Mesothelial cell of epicardium (in vitro differentiated cells): ENCODE measurements around the gene PCSK5. TPM values are rescaled to one million over a fixed set of nuclear protein-coding genes. Genes with fewer than 3 reads are reported as not detected.
A peak's percentile ranks its signal among the peaks of the same experiment; 100 is the strongest.

Source experiments
- DNase-seq, 2 experiments: peaks; one replicate each; pipeline ENCODE4 v3.0.0; 2021; ENCODE audit warnings: low spot score in 2 of 2; ENCODE audit not compliant: unreplicated experiment in 2 of 2
- H3K27ac Mint-ChIP-seq: 2 replicates; pipeline ENCODE4 v1.8.0; 2021; ENCODE audit warnings: mixed read lengths
- H3K27me3 Mint-ChIP-seq: 2 replicates; pipeline ENCODE4 v1.8.0; 2021; ENCODE audit warnings: low read depth, mixed read lengths
- H3K36me3 Mint-ChIP-seq: 2 replicates; pipeline ENCODE4 v1.8.0; 2021; ENCODE audit warnings: mixed read lengths
- H3K4me1 Mint-ChIP-seq: 2 replicates; pipeline ENCODE4 v1.8.0; 2021; ENCODE audit warnings: mixed read lengths
- H3K4me3 Mint-ChIP-seq: 2 replicates; pipeline ENCODE4 v1.8.0; 2021; ENCODE audit warnings: mild to moderate bottlenecking, moderate library complexity, mixed read lengths
- H3K9me3 Mint-ChIP-seq: 2 replicates; pipeline ENCODE4 v1.8.0; 2021; ENCODE audit warnings: mixed read lengths
- CTCF ChIP-seq: fragments of 200-600 bp; sonication (generic); IDR thresholded peaks from one replicate; pipeline ENCODE4 v1.5.0; 2021; ENCODE audit warnings: antibody characterized with exemption; ENCODE audit not compliant: unreplicated experiment
- total RNA-seq: library from RNA; stranded (reverse); gene quantifications from 3 replicates; pipeline ENCODE4 v1.2.1, GENCODE V29; 2021

Gene PCSK5
- total RNA-seq, 1 donor from 2014 or later = 15.7 TPM

- no peak overlapping the region for H3K4me3 Mint-ChIP-seq
- no peak overlapping the region for H3K27ac Mint-ChIP-seq
- TF ChIP-seq CTCF = no peak
- DNase-seq = no peak
- H3K27me3 Mint-ChIP-seq = no peaks in the 10 kb centered on the region
- H3K36me3 Mint-ChIP-seq = peaks cover under 1% of the 10 kb centered on the region
- no peaks in the 10 kb centered on the region for H3K9me3 Mint-ChIP-seq
- peaks cover 22% of the 10 kb centered on the region for H3K4me1 Mint-ChIP-seq
These were observed 307.9 kb downstream of the PCSK5 start for GRCh38 chr9:76198336-76198735.

- H3K4me1 Mint-ChIP-seq = peaks cover 14% of the 10 kb centered on the region
- H3K27me3 Mint-ChIP-seq = no peaks in the 10 kb centered on the region
- no peak for TF ChIP-seq CTCF
- H3K27ac Mint-ChIP-seq = no peak overlapping the region
- no peak overlapping the region for H3K4me3 Mint-ChIP-seq
- DNase-seq = no peak
- no peaks in the 10 kb centered on the region for H3K9me3 Mint-ChIP-seq
- H3K36me3 Mint-ChIP-seq = no peaks in the 10 kb centered on the region
These were observed 309.8 kb downstream of the PCSK5 start for GRCh38 chr9:76200315-76200714.

- no peak for DNase-seq
- no peak overlapping the region for H3K4me3 Mint-ChIP-seq
- H3K4me1 Mint-ChIP-seq = peaks cover 14% of the 10 kb centered on the region
- no peaks in the 10 kb centered on the region for H3K36me3 Mint-ChIP-seq
- no peak overlapping the region for H3K27ac Mint-ChIP-seq
- H3K9me3 Mint-ChIP-seq = no peaks in the 10 kb centered on the region
- no peak for TF ChIP-seq CTCF
- no peaks in the 10 kb centered on the region for H3K27me3 Mint-ChIP-seq
These were observed 310.3 kb downstream of the PCSK5 start for GRCh38 chr9:76200745-76201144.

DNA sequence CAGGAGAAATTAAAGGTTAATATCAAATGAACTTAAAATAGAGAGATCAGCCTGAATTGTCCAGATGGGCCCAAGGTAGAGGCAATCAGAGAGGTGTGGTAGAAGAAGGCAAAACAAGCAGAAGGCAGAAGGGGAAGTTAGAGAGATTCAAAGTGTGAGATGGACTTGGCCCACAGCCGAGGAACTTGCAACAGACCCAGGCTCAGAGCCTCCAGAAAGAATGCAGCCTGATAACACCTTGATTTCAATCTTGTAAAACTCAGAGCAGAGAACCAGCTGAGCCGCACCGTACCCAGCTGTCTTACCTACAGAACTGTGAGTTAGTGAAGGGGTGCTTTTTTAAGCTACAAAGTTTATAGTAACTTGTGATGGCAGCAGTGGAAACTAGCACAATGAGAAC is 312.9 kb downstream of the PCSK5 start:
- DNase-seq = peak in 1 of 2 experiments; percentile 39
- no peaks in the 10 kb centered on the region for H3K27me3 Mint-ChIP-seq
- no peaks in the 10 kb centered on the region for H3K9me3 Mint-ChIP-seq
- peaks cover 17% of the 10 kb centered on the region for H3K4me1 Mint-ChIP-seq
- H3K36me3 Mint-ChIP-seq = no peaks in the 10 kb centered on the region
- H3K4me3 Mint-ChIP-seq = no peak overlapping the region
- H3K27ac Mint-ChIP-seq = no peak overlapping the region
- no peak for TF ChIP-seq CTCF

DNA sequence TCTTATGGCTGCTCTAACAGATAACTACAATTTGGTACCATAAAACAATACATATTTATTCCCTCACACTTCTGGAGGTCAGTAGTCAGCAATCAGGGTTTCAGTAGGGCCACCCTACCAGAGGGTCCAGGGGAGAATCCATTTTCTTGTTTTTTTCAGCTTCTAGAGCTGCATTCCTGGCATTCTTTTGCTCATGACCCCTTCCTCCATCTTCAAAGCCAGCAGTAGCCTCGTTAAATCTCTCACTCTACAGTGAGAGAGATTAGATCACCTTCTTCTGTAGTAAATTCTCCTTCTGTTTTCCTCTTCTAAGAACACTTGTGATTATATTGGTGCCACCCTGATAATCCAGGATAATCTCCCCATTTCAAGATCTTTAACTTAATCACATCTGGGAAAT is 316.3 kb downstream of the PCSK5 start:
- no peaks in the 10 kb centered on the region for H3K27me3 Mint-ChIP-seq
- no peaks in the 10 kb centered on the region for H3K9me3 Mint-ChIP-seq
- H3K4me3 Mint-ChIP-seq = no peak overlapping the region

More for the DNA sequence above, 316.3 kb downstream of the PCSK5 start:
- no peak for TF ChIP-seq CTCF
- Mint-ChIP-seq H3K27ac (no peak overlapping the region), H3K4me1 (peaks cover 9% of the 10 kb centered on the region), H3K36me3 (no peaks in the 10 kb centered on the region)
- no peak for DNase-seq
